GM19397 (cell line): Measurements from ENCODE around the gene CACNB4.
"Not testable (repeated sequence)": the region's sequence is repeated elsewhere in the genome, so short reads cannot be mapped to it uniquely, and the experiment has no call there.

Experiments used
- ATAC-seq: cut with Tn5 transposase; IDR thresholded peaks from one replicate; pipeline ENCODE4 v1.9.1; 2021; ENCODE audit warnings: mild to moderate bottlenecking, moderate library complexity; ENCODE audit not compliant: unreplicated experiment

CACNB4 gene

DNA sequence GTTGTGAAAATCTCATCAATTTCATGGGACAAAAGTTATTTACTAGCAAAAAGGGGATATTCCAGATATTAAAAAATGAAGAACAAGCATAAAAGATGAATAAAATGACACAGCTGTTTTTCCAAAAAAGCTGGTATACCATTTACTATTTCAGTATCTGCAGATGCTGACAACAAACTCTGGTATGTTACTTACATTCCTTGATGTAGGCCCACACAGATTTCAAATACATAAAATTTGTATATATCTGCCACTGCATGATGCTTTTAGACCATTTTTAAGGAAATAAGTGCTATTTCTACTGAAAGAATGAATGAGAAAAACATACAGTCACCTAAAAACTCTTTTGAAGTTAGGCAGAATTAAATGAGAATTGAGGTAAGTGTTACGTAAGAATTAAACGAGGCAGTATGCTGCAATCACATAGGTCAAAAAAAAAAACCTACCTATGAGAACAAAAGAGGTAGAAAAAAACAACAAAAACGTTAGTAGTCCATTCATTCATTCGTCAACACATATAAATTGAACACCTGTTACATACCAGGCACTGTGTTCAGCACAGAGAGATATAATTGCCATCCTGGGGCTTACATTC lies 303.1 kb downstream of the CACNB4 start:
- no peak for ATAC-seq

DNA sequence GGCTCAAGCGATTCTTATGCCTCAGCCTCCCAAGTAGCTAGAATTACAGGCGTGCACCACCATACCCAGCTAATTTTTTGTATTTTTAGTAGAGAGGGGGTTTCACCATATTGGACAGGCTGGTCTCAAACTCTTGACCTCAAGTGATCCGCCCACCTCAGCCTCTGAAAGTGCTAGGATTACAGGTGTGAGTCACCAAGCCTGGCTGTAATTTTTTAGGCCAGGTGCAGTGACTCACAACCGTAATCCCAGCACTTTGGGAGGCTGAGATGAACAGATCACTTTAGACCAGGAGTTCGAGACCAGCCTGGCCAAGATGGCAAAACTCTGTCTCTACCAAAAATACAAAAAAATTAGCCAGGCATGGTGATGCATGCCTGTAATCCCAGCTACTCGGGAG lies 304.4 kb downstream of the CACNB4 start:
- not testable (repeated sequence) for ATAC-seq

DNA sequence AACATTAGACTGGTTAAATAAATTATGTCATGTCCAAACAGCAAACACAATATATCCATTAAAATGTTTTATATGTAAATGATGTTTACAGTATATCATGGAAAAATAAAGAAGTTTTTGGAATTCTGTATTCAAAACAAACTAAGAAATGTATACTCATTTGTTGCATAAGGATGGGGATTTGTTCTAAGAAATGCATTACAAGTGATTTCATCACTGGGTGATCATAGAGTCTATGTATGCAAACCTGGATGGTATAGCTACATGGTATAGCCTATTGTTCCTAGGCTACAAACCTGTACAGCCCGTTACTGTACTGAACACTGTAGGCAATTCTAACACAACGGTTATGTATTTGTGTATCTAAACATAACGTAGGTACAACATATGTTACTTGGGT lies 305.7 kb downstream of the CACNB4 start:
- no peak for ATAC-seq

DNA sequence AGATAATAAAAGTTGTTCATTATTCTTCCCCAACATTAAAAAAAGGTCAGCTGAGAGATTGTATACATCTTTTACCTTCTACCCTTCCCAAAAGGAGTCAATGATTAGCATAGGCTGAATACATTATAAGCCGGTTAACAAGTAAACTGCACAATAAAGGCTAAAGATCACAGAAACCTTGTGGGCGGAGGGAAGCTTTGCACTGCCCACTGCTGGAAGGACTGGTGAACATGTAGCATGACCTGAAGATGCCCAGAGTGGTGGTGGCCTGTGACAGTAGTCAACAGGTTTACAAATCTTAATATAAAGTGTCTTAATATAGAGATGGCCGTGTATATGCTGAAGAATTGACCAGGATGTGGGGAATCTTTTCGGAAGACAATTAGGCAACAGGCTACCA lies 306.3 kb downstream of the CACNB4 start:
- ATAC-seq = no peak

DNA sequence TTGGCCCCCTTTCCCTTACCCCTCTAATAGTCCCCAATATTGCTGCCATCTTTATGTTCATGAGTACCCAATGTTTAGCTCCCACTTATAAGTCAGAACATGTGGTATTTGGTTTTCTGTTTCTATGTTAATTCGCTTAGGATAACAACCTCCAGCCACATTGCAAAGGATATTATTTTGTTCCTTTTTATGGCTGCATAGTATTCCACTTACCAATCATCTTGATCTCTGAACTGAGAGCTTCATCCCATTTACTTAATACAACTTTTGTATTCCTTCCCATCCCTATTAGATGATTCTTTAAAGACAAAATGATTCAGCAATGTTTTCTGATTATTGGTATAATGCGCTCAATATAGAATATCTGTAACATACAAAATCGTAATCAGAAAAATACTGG lies 307.3 kb downstream of the CACNB4 start:
- ATAC-seq = no peak

DNA sequence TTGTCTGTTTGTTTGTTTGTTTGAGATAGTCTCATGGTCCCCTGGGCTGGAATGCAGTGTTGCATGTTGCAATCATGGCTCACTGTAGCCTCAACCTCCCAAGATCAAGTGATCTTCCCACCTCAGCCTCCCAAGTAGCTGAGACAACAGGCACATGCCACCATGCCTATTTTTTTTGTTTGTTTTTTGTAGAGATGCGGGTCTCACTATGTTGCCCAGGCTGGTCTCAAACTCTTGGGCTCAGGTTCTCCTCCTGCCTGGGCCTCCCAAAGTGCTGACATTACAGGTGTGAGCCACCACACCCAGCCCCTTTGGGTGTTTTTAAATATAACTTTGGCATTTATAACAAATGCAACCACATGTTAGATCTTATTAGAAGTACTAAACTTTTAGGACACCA lies 308.2 kb downstream of the CACNB4 start:
- no peak for ATAC-seq

DNA sequence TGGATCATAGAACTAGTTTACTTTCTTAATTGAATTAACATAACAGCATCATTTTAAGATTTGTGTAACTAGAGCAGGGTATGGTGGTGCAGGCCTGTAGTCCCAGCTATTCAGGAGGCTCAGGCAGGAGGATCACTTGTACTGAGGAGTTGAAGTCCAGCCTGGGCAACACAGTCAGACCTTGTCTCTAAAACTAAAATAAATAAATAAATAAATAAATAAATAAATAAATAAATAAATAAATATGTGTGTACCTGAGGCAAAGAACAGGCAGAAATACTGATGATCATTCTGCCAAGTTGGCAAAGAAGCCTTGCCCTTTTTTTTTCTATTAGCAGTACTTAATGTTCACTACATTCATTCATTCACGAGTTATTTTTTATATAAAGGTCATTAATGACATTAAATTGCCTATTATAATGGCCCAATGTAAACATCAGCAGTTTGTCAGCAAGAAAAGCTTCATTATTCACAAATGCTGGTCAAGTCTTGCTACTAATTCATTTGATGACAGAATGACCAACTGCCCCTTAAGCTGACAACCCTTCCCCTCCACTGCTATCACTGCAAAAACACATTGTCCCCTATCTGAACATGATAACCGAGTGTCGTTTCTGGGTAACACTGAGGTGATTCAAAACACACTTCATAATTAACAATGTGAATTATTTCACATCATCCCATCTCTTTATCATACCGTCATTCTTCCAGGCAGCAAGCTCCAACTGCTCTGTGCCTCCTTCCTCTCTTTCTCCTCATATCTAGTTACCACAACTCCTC lies 309.6 kb downstream of the CACNB4 start:
- no peak for ATAC-seq

DNA sequence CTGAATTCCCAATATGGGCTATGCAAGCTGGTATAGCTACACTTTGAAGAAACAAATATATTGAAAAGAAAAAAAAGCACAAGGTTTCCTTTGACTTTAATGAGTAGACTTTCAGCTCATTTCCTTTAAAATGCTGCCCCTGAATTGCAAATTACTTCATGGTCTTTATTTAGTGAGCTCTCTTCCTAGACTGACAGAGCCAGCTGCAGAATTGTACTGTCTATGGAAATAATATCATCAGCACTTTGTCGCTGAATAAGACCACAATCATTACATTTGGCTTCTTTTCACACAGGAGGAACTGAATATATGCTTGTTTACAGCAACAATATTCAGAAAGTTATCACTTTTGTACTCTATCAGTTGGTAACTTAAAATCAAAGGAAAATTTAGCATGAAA lies 312.4 kb downstream of the CACNB4 start:
- ATAC-seq = no peak

DNA sequence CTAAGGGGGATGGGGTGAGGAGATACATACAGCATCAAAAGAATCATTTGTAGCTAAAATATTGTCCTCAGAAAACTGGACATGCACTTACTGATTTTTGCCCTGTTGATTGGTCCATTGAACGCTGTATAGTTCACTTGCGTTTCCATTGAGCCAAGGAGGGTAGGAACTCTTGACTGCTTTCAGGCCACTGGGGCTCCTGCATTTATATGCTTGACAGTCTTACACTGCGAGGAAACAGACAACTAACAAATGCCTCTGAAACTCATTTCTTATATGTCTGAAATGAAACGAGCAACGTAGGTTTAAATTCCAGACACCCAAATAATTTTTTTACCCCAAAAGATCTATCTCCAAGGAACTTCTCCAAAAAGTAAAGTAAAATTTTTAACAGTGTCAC lies 312.8 kb downstream of the CACNB4 start:
- ATAC-seq = no peak

DNA sequence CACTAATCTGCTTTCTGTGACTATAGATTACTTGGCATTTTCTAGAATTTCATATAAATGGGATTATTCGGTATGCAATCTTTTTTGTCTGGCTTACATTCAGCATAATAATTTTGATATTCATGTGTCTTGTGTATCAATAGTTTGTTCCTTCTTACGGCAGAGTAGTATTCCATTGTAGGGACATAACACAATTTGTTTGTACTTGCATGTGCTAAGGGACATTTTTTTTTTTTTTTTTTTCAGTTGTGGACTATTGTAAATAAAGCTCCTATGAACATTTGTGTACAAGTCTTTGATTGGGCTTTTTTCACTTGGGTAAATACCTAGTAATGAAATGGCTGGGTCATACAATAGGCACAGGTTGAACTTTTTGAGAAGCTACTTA lies 315.7 kb downstream of the CACNB4 start:
- ATAC-seq = no peak
